Aorta (tissue), 5 donors: ENCODE data around the gene TMEM132C. TPM values are rescaled to one million over a fixed set of nuclear protein-coding genes. Genes with fewer than 3 reads are reported as not detected.
"Not testable (repeated sequence)": the region's sequence is repeated elsewhere in the genome, so short reads cannot be mapped to it uniquely, and the experiment has no call there.

Source experiments
- ATAC-seq: fragments of 200-7000 bp; cut with Tn5 transposase; one replicate; pipeline ENCODE4 v1.9.1; 2022; ENCODE audit warnings: moderate library complexity; ENCODE audit not compliant: low FRiP score
- DNase-seq, 2 donors: peaks; one replicate each; pipeline ENCODE4 v3.0.0-alpha.2; 2020
- H3K27ac ChIP-seq, 2 donors: one replicate each; pipeline ENCODE4 v1.5.1; 2013; ENCODE audit warnings: low read length in 2 of 2, mild to moderate bottlenecking in 2 of 2, moderate library complexity in 2 of 2, control low read depth in 1 of 2, inconsistent platforms in 1 of 2, low read depth in 1 of 2
- H3K27me3 ChIP-seq, 2 donors: one replicate each; pipeline ENCODE4 v1.6.1; 2013; ENCODE audit warnings: control low read depth in 1 of 2, low read length in 1 of 2, mild to moderate bottlenecking in 1 of 2, moderate library complexity in 1 of 2; ENCODE audit not compliant: insufficient read depth in 2 of 2, control insufficient read depth in 1 of 2
- H3K36me3 ChIP-seq, 2 donors: one replicate each; pipeline ENCODE4 v1.6.1; 2013; ENCODE audit warnings: control low read depth in 1 of 2, low read length in 1 of 2, mild to moderate bottlenecking in 1 of 2; ENCODE audit not compliant: insufficient read depth in 2 of 2, control insufficient read depth in 1 of 2
- H3K4me1 ChIP-seq, 2 donors: one replicate each; pipeline ENCODE4 v1.6.1; 2013; ENCODE audit warnings: low read length in 2 of 2, control low read depth in 1 of 2, mild to moderate bottlenecking in 1 of 2, moderate library complexity in 1 of 2; ENCODE audit not compliant: insufficient read depth in 2 of 2, control insufficient read depth in 1 of 2
- H3K4me3 ChIP-seq, 2 donors: one replicate each; pipeline ENCODE4 v1.5.1; 2013; ENCODE audit warnings: low read length in 2 of 2, control low read depth in 1 of 2, mild to moderate bottlenecking in 1 of 2
- H3K9me3 ChIP-seq: one replicate; pipeline ENCODE4 v1.6.1; 2013; ENCODE audit warnings: mild to moderate bottlenecking, low read length; ENCODE audit not compliant: control insufficient read depth
- WGBS, 2 donors: extraction: QIAGEN DNeasy Blood & Tissue Kit; methylation state at CpG; one replicate each; pipeline ENCODE4 v1.1.7; 2013; 5-methylcytosine and 5-hydroxymethylcytosine counted together
- intact Hi-C, 2 donors: fragments of 100-400 bp; cut with DNase I; formaldehyde crosslinking; loops; one replicate each; pipeline versions ENCODE4 v1.14.2 to v1.15.0; 2022
- polyA plus RNA-seq, 2 donors: library from polyadenylated mRNA; stranded (reverse); fragments of 200-250 nt; gene quantifications; one replicate each; pipeline ENCODE4 v1.2.3, GENCODE V29; 2013
- total RNA-seq, 2 donors: library from RNA; stranded (reverse); fragmentation: NEBNext Ultra II Directional; extraction: Animal tissue kit (Norgen Biotek cat#: 25700); gene quantifications; one replicate each; pipeline ENCODE4 v1.2.1, GENCODE V29; 2021
- donor health status: healthy with polysubstance abuse.
- donor health status: Bipolar disorder and iron deficiency.
- donor health status: DM: no; HTN: no; CAD: no.
- donor health status: DM: no; HTN: no; CAD: no.
- donor health status: DM: yes; HTN: yes; CAD: no.

Gene TMEM132C
- total and polyA plus RNA-seq, 4 donors = 0.49 to 0.78 TPM; not detected in 2

DNA sequence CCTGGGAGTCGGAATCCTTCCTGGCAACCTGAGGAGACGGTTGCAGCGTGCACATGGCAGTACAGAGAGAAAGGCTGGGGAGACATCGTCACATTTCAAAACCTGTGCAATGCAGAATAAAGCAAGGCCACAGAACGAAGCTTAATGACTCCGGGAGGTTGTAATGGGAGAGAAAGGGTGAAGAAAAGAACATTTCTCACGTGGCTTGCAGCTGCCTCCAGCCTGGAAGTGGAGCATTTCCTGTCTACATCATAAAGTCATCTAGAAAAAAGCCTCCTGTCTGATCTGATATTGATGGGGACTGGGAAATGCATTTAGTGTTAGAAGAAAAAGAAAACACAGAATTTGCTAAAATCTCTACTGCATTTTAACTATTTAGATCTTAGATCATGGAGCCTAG, 209.3 kb downstream of the TMEM132C start:
- WGBS, 2 donors = 25 to 30% methylated on average over 7 of the region's 7 CpGs
- peaks cover 1% of the 10 kb centered on the region for H3K9me3 ChIP-seq
- H3K36me3 ChIP-seq = no peaks in the 10 kb centered on the region
- no peak for DNase-seq
- no peak overlapping the region for H3K27ac ChIP-seq
- no peak for ATAC-seq
- no peaks in the 10 kb centered on the region for H3K27me3 ChIP-seq
- intact Hi-C loops = no loop called here
- H3K4me3 ChIP-seq = no peak overlapping the region
- no peaks in the 10 kb centered on the region for H3K4me1 ChIP-seq

DNA sequence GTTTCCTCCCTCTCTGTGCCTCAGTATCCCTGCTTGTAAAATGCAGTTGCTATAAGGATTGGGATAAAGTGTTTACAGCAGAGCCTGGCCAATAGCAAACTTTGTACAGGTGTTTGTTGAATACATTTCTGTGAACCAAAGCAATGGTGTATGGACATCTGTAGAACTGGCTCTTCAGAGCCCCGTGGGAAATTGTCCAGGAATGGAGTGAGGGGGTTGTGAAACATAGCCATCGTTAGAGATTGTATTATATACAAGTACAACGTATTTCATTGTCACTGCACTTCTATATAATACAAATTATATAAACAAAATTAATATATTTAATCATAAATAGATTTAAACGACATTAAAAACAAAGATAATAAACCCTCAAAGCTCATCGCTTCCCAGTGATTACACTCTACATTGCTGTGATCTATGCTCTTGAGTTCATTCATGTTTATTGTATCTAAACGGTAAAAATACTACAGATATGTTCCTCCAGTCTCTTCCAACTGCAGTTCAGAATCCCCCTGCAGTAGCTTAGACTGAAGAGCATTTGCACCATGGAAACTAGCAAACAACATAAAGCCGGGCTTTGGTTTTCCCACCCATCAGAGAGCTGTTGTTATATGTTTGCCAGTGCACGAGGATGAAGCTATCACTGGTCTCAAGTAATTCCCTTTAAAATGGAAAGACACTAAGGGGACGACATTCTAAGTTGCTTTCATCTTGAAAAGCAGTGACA, 216.7 kb downstream of the TMEM132C start:
- intact Hi-C loops = no loop called here
- H3K9me3 ChIP-seq = no peaks in the 10 kb centered on the region
- no peaks in the 10 kb centered on the region for H3K27me3 ChIP-seq
- no peaks in the 10 kb centered on the region for H3K4me1 ChIP-seq
- ATAC-seq = no peak
- H3K36me3 ChIP-seq = no peaks in the 10 kb centered on the region
- H3K27ac ChIP-seq = no peak overlapping the region
- DNase-seq = no peak
- H3K4me3 ChIP-seq = no peak overlapping the region
- WGBS, 2 donors = 72 to 76% methylated on average over 9 of the region's 9 CpGs

DNA sequence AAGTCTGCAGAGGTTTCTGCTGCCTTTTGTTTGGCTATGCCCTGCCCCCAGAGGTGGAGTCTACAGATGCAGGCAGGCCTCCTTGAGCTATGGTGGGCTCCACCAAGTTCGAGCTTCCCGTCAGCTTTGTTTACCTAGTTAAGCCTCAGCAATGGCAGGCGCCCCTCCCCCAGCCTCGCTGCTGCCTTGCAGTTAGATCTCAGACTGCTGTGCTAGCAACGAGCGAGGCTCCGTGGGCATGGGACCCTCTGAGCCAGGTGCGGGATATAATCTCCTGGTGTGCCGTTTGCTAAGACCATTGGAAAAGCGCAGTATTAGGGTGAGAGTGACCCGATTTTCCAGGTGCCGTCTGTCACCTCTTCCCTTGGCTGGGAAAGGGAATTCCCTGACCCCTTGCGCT, 230.4 kb downstream of the TMEM132C start:
- H3K9me3 ChIP-seq, H3K27me3 ChIP-seq, DNase-seq, H3K36me3 ChIP-seq, intact Hi-C loops, ATAC-seq, H3K4me3 ChIP-seq, H3K27ac ChIP-seq, H3K4me1 ChIP-seq: not testable (repeated sequence)
- 87 to 93% methylated on average over 13 of the region's 13 CpGs for WGBS, 2 donors

DNA sequence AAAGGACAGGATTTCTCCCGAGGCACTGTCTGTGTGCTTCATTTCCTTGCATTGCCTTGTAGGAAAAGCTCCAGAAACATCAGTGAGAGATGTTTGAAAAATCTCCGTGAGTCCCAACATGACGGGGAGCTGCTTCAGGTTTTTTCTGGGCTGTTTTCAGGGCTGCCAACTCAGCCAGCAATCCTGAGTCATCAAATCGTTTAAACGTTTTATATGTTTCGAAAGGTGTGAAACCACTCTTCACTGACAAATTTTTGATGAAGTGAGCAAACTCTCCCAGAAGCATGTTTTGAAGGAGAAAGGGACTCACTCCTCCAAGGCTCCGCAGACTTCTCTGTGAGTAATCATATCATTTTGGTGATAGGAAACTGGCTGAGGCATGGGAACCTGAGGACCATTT, 240.5 kb downstream of the TMEM132C start:
- intact Hi-C loops = no loop called here
- Histone ChIP-seq H3K27me3 (no peaks in the 10 kb centered on the region), H3K9me3 (peaks cover 3% of the 10 kb centered on the region), H3K4me3 (no peak overlapping the region), H3K36me3 (no peaks in the 10 kb centered on the region), H3K27ac (no peak overlapping the region), H3K4me1 (no peaks in the 10 kb centered on the region)
- ATAC-seq = no peak
- 63 to 71% methylated on average over 7 of the region's 7 CpGs for WGBS, 2 donors
- DNase-seq = no peak

DNA sequence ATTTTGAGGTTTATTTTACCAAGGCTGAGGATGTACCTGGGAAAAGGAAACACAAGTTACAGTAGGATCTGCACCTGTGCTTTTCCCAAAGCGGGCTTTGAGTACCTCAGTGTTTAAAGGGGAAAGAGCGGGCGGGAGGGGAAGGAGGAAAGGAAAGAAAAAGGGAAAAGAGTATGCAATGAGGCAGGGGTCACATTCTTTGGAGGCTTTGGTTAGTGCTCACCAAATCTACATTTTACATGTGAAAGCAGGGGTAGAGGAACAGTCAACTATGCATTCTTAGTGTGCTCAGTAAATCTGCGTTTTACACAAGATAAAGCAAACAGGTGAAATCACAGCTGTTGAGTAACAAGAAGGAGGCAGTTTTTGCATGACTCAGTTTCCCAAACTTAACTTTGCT, 242.2 kb downstream of the TMEM132C start:
- H3K9me3 ChIP-seq = no peaks in the 10 kb centered on the region
- H3K4me1 ChIP-seq = no peaks in the 10 kb centered on the region
- H3K27ac ChIP-seq = no peak overlapping the region
- intact Hi-C loops = no loop called here
- no peak for ATAC-seq
- no peak overlapping the region for H3K4me3 ChIP-seq
- H3K27me3 ChIP-seq = no peaks in the 10 kb centered on the region
- no peak for DNase-seq
- H3K36me3 ChIP-seq = no peaks in the 10 kb centered on the region
- WGBS, 2 donors = 77% methylated on average over 4 of the region's 4 CpGs

DNA sequence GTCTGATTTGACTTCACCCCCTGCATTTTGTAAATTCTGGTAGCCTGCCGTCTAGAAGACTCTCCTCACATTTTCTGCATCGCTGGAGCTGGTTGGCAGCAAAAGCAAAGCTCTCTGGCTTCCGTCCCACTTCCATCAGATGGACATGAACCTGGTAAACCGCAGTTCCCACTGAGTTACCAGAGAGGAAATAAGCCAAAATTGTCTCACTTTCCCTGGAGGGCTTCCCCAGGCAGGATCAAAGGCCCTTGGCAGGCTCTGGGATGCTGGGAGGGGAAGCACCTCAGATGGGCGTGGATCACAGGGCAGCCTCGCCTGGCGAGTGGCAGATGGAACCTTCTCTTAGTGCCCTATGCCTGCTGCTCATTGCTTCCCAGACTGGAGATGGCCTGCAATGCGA, 243.5 kb downstream of the TMEM132C start:
- no peaks in the 10 kb centered on the region for H3K4me1 ChIP-seq
- no peak for ATAC-seq
- no peak overlapping the region for H3K4me3 ChIP-seq
- no peaks in the 10 kb centered on the region for H3K27me3 ChIP-seq
- intact Hi-C loops = no loop called here
- DNase-seq = no peak
- no peak overlapping the region for H3K27ac ChIP-seq
- H3K36me3 ChIP-seq = no peaks in the 10 kb centered on the region
- peaks cover 2% of the 10 kb centered on the region for H3K9me3 ChIP-seq
- WGBS, 2 donors = 62 to 65% methylated on average over 8 of the region's 8 CpGs

DNA sequence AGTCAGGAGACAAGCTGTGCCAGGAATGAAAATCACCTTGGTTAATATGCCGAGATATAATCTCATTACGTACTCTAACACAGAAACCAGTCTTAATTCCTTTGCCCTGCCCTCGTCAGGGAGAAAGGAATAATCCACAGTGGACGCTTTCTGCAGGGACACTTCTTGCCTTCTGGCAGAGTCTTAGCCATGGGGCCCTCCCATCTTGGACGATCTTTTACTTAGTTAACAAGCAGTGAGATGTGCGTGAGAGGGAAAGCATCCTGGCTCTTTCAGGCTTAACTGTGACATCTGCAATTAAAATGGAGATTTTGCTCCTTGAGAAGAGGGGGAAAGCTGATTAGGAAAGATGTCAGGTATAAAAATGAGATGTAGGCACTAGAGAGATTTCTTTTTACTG, 246.4 kb downstream of the TMEM132C start:
- no peak overlapping the region for H3K27ac ChIP-seq
- no peaks in the 10 kb centered on the region for H3K27me3 ChIP-seq
- DNase-seq (no peak), ATAC-seq (no peak)
- H3K9me3 ChIP-seq = peaks cover 2% of the 10 kb centered on the region
- H3K4me1 ChIP-seq = no peaks in the 10 kb centered on the region
- no peaks in the 10 kb centered on the region for H3K36me3 ChIP-seq
- H3K4me3 ChIP-seq = no peak overlapping the region
- intact Hi-C loops = no loop called here
- WGBS, 2 donors = 71 to 72% methylated on average over 6 of the region's 6 CpGs

DNA sequence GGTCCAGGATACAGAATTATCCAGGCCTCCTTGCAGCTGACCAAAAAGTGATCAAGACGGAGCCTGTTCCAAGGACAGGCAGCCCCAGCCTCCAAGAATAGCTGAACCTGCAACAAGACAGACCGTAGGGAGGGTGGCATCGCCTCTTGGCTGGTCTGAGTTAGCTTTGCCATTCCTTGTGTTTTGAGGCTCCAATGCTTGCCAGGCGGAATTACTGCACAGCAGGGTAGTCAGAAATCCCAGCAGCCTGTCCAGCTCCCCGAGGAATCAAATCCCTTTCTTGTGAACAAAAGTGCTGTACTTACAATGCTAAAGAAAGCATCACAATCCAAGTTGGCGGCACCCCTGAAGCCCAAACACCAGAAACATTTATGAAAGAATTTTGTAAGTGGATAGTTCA, 246.9 kb downstream of the TMEM132C start:
- ATAC-seq (no peak), DNase-seq (no peak)
- Histone ChIP-seq H3K27me3 (no peaks in the 10 kb centered on the region), H3K27ac (no peak overlapping the region), H3K9me3 (peaks cover 2% of the 10 kb centered on the region), H3K36me3 (no peaks in the 10 kb centered on the region), H3K4me1 (no peaks in the 10 kb centered on the region), H3K4me3 (no peak overlapping the region)
- WGBS, 2 donors = 56 to 59% methylated on average over 6 of the region's 6 CpGs
- intact Hi-C loops = no loop called here

DNA sequence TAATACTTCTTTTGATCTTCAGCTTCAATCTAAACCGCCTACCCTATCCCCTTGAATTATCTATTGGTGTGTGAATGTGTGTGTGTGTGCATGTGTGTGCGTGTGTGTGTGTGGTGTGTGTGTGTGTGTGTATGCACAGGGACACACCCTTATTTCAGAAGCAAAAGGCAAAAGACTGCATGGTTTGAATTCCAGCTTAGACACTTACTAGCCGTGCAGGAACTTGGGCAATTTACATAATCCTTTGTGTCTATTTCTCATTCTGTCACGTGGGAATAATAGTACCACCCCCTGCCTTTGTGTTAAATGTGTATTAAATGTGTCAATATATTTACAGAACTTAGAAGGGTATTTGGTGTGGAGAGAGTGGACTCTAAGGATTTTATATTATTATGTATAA, 251.7 kb downstream of the TMEM132C start:
- H3K4me1 ChIP-seq = no peaks in the 10 kb centered on the region
- WGBS, 2 donors = 52 to 56% methylated on average over 4 of the region's 4 CpGs
- peaks cover 2% of the 10 kb centered on the region for H3K9me3 ChIP-seq
- no peak overlapping the region for H3K27ac ChIP-seq
- no peak overlapping the region for H3K4me3 ChIP-seq
- H3K27me3 ChIP-seq = no peaks in the 10 kb centered on the region
- intact Hi-C loops = no loop called here
- ATAC-seq (no peak), DNase-seq (no peak)
- H3K36me3 ChIP-seq = no peaks in the 10 kb centered on the region
